Spleen (tissue), 11 donors: ENCODE data around the gene USP49. TPM values are rescaled to one million over a fixed set of nuclear protein-coding genes. Genes with fewer than 3 reads are reported as not detected.

Experiments used
- DNase-seq: peaks from one replicate; pipeline ENCODE4 v3.0.0-alpha.2; 2020
- H3K27ac ChIP-seq, 8 donors: fragments of 200-600 bp; sonication (generic) in 7 of 8; 1 replicate in 4 of 8; 2 replicates in 4 of 8; pipeline versions ENCODE4 v1.5.0 to v1.8.0; 2016 to 2021; ENCODE audit warnings: inconsistent platforms in 4 of 8, mild to moderate bottlenecking in 4 of 8, moderate library complexity in 1 of 8
- H3K27me3 ChIP-seq, 7 donors: fragments of 200-600 bp; sonication (generic) in 6 of 7; replicated peaks in 1 of 7; 1 replicate in 4 of 7; 2 replicates in 3 of 7; pipeline versions ENCODE4 v1.5.0 to v1.8.0; 2016 to 2021; ENCODE audit warnings: inconsistent platforms in 3 of 7, mild to moderate bottlenecking in 1 of 7
- H3K36me3 ChIP-seq, 6 donors: fragments of 200-600 bp; sonication (generic) in 5 of 6; 1 replicate in 4 of 6; 2 replicates in 2 of 6; pipeline versions ENCODE4 v1.5.0 to v1.8.0; 2016 to 2021; ENCODE audit warnings: inconsistent platforms in 2 of 6
- H3K4me1 ChIP-seq, 6 donors: fragments of 200-600 bp; sonication (generic) in 5 of 6; 1 replicate in 3 of 6; 2 replicates in 3 of 6; pipeline versions ENCODE4 v1.5.0 to v1.8.0; 2016 to 2021; ENCODE audit warnings: inconsistent platforms in 3 of 6
- H3K4me3 ChIP-seq, 8 donors: fragments of 200-600 bp; sonication (generic) in 7 of 8; 1 replicate in 4 of 8; 2 replicates in 4 of 8; pipeline versions ENCODE4 v1.5.0 to v1.8.0; 2016 to 2021; ENCODE audit warnings: inconsistent platforms in 4 of 8, mild to moderate bottlenecking in 4 of 8, moderate library complexity in 2 of 8
- H3K9me3 ChIP-seq, 8 donors: fragments of 200-600 bp; sonication (generic) in 7 of 8; 1 replicate in 4 of 8; 2 replicates in 4 of 8; pipeline versions ENCODE4 v1.5.0 to v1.8.0; 2016 to 2021; ENCODE audit warnings: inconsistent platforms in 4 of 8
- POLR2A ChIP-seq, 3 donors: fragments of 450-650 bp; IDR thresholded peaks; one replicate each; pipeline ENCODE4 v1.5.1; 2017; ENCODE audit warnings: antibody characterized with exemption in 3 of 3, mild to moderate bottlenecking in 1 of 3
- POLR2AphosphoS5 ChIP-seq, 3 donors: sonication (generic); formaldehyde crosslinking; IDR thresholded peaks; one replicate each; pipeline ENCODE4 v1.5.1; 2017; ENCODE audit warnings: antibody characterized with exemption in 3 of 3
- WGBS, 5 donors: extraction: QIAGEN DNeasy Blood & Tissue Kit in 3 of 5; methylation state at CpG; one replicate each; pipeline versions ENCODE4 v1.1.5 to v1.1.7; 2013 to 2018; 5-methylcytosine and 5-hydroxymethylcytosine counted together
- intact Hi-C: fragments of 100-400 bp; cut with DNase I; formaldehyde crosslinking; loops from one replicate; pipeline ENCODE4 v1.15.0; 2023; ENCODE audit warnings: low total_unique reads
- polyA plus RNA-seq, 3 donors: library from polyadenylated mRNA; stranded (reverse); fragments of 200-250 nt; gene quantifications; one replicate each; pipeline ENCODE4 v1.2.1, GENCODE V29; 2013
- total RNA-seq, 7 donors: library from RNA; depleted of rRNA in 3 of 7; stranded (reverse); fragments of >200 nt in 3 of 7; fragmentation: NEBNext Ultra II Directional in 4 of 7; extraction: Animal tissue kit (Norgen Biotek cat#: 25700) in 4 of 7; gene quantifications; one replicate each; pipeline versions ENCODE4 v1.1.0 to v1.2.1, GENCODE V29; 2016 to 2021
- TF ChIP-seq, protein P1 (sequence below), 11 experiments: fragments of 200-600 bp in 7 of 11; fragments of 450-650 bp in 4 of 11; sonication (generic) in 4 of 11; IDR thresholded peaks in 8 of 11; conservative IDR thresholded peaks in 3 of 11; 1 replicate in 7 of 11; 2 replicates in 4 of 11; pipeline versions ENCODE4 v1.4.0 to v1.8.0; 2016 to 2021; ENCODE audit warnings: antibody characterized with exemption in 11 of 11, inconsistent platforms in 4 of 11, mild to moderate bottlenecking in 1 of 11
- donor health status: healthy with polysubstance abuse.
- donor health status: DM: no; HTN: no; CAD: no; lungs with moderate emphysema.
- donor health status: DM: no; HTN: no; CAD: no.
- donor health status: Bipolar disorder and iron deficiency.
- donor health status: healthy.
- donor health status: DM: no; HTN: no; CAD: no.
- donor health status: DM: yes; HTN: yes; CAD: no.

Gene USP49
- total and polyA plus RNA-seq, 10 donors, result 0.35 to 6.8 (median 4.2) TPM

GRCh38 chr6:41822021-41822420 is 73.2 kb downstream of the USP49 start:
- Histone ChIP-seq H3K27me3 (no peaks in the 10 kb centered on the region), H3K4me1 (peaks cover 0 to 5% (median 0%) of the 10 kb centered on the region in 6 donors), H3K4me3 (no peak overlapping the region), H3K36me3 (no peaks in the 10 kb centered on the region), H3K9me3 (no peaks in the 10 kb centered on the region), H3K27ac (no peak overlapping the region)
- no peak for DNase-seq
- 92 to 100% (median 100%) methylated on average over 1 of the region's 1 CpG for WGBS, 5 donors
- TF ChIP-seq POLR2AphosphoS5 (IDR thresholded peaks at IDR 0.05) (no peak), POLR2A (IDR thresholded peaks at IDR 0.05) (no peak)
- TF ChIP-seq, protein P1, sequence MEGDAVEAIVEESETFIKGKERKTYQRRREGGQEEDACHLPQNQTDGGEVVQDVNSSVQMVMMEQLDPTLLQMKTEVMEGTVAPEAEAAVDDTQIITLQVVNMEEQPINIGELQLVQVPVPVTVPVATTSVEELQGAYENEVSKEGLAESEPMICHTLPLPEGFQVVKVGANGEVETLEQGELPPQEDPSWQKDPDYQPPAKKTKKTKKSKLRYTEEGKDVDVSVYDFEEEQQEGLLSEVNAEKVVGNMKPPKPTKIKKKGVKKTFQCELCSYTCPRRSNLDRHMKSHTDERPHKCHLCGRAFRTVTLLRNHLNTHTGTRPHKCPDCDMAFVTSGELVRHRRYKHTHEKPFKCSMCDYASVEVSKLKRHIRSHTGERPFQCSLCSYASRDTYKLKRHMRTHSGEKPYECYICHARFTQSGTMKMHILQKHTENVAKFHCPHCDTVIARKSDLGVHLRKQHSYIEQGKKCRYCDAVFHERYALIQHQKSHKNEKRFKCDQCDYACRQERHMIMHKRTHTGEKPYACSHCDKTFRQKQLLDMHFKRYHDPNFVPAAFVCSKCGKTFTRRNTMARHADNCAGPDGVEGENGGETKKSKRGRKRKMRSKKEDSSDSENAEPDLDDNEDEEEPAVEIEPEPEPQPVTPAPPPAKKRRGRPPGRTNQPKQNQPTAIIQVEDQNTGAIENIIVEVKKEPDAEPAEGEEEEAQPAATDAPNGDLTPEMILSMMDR (IDR thresholded peaks at IDR 0.05 in 8 of 11, conservative IDR thresholded peaks at IDR 0.05 in 3 of 11), result no peak
- intact Hi-C loops, result no loop called here

- no peak overlapping the region for H3K4me3 ChIP-seq
- H3K27me3 ChIP-seq, result no peaks in the 10 kb centered on the region
- no peak for DNase-seq
- intact Hi-C loops, result no loop called here
- WGBS, 5 donors, result 59 to 88% (median 78%) methylated on average over 4 of the region's 4 CpGs
- TF ChIP-seq, protein P1 (IDR thresholded peaks at IDR 0.05 in 8 of 11, conservative IDR thresholded peaks at IDR 0.05 in 3 of 11), result no peak
- H3K36me3 ChIP-seq, result no peaks in the 10 kb centered on the region
- no peaks in the 10 kb centered on the region for H3K9me3 ChIP-seq
- H3K27ac ChIP-seq, result no peak overlapping the region
- H3K4me1 ChIP-seq, result peaks cover 0 to 5% (median 0%) of the 10 kb centered on the region in 6 donors
Measured at GRCh38 chr6:41821266-41821665, 73.9 kb downstream of the USP49 start.

DNA sequence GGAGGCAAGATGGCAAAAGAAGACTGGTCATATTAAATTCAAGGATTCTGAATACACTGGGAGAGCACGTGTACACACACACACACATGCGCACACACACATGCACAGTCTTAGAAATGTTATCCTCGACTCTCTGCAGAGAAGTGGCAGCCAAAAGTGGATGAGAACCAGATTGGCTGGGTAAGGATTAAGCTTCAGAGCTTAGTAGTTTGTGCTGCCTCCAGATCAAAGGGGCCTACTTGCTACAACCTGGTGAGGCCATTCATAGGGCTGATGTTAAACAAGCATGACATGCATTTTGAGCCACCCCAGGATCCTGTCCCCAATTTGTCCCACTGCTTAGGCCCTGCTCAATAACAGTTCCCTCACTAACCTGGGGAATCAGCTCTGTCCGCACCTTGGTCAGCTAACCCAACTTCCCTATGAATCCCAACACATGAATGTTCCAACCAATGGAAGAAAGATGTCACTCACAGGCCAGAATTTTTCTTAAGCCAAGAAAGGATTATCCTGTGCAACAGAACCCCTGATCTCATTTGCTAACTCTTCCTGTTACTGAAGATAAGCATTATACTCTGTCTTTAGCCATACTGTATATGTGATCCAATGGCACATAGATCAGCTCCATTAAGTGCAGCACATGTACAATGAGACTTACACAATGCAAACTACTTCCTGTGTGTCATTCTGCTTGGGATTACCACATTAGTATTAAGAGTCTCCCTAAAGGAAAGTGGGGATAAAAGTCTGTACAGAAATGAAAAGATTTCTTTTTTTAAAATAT is 76.7 kb downstream of the USP49 start:
- intact Hi-C loops, result no loop called here
- Histone ChIP-seq H3K27ac (no peak overlapping the region), H3K4me1 (peaks cover 0 to 5% (median 0%) of the 10 kb centered on the region in 6 donors), H3K36me3 (no peaks in the 10 kb centered on the region), H3K4me3 (no peak overlapping the region), H3K27me3 (no peaks in the 10 kb centered on the region), H3K9me3 (no peaks in the 10 kb centered on the region)
- WGBS, 5 donors, result 81 to 94% (median 85%) methylated on average over 4 of the region's 4 CpGs
- no peak for TF ChIP-seq POLR2AphosphoS5 (IDR thresholded peaks at IDR 0.05)
- TF ChIP-seq, protein P1 (IDR thresholded peaks at IDR 0.05 in 8 of 11, conservative IDR thresholded peaks at IDR 0.05 in 3 of 11), result no peak
- no peak for TF ChIP-seq POLR2A (IDR thresholded peaks at IDR 0.05)
- DNase-seq, result no peak

DNA sequence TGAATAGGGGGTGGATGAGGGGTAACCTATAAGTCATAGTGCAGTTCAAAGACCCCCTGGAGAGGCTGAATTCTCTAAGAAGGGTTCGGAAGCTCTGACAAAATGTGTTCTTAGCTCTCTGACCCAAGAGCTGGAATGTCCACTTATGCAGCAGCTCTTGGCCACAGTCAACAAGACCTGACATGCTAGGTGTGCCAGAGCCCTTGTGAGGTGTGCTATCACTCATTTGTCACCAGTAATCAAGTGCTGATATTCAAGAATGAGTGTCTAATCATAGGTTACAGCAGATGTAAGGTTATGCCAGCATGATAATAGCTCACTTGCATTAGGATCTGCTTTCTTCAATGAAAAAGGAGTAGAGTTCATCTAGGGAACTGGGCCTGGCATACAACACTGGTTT is 79.6 kb downstream of the USP49 start:
- Histone ChIP-seq H3K9me3 (no peaks in the 10 kb centered on the region), H3K36me3 (no peaks in the 10 kb centered on the region), H3K4me1 (no peaks in the 10 kb centered on the region), H3K27ac (no peak overlapping the region), H3K4me3 (no peak overlapping the region), H3K27me3 (no peaks in the 10 kb centered on the region)
- WGBS, 5 donors, result 88 to 97% (median 93%) methylated on average over 1 of the region's 1 CpG
- no peak for DNase-seq
- TF ChIP-seq, protein P1 (IDR thresholded peaks at IDR 0.05 in 8 of 11, conservative IDR thresholded peaks at IDR 0.05 in 3 of 11), result no peak
- TF ChIP-seq POLR2AphosphoS5 (IDR thresholded peaks at IDR 0.05) (no peak), POLR2A (IDR thresholded peaks at IDR 0.05) (no peak)
- intact Hi-C loops, result no loop called here
